PC-3 (cell line): Measurements from ENCODE around the gene MED13L. TPM values are rescaled to one million over a fixed set of nuclear protein-coding genes. Genes with fewer than 3 reads are reported as not detected.

Experiments
- ATAC-seq: fragments of 200-7000 bp; cut with Tn5 transposase; 2 replicates; pipeline ENCODE4 v1.9.1; 2020; ENCODE audit warnings: mild to moderate bottlenecking, moderate library complexity
- BruUV-seq: library from RNA; stranded (reverse); fragments of 400-500 nt; replicated peaks from 2 replicates; lab custom pipeline; 2021; lab: Mats Ljungman, UMichigan
- CTCF ChIA-PET: fragments of 300-600 bp; sonication (Branson Sonifier 250); formaldehyde crosslinking; loops from one replicate; lab custom pipeline; 2022; ENCODE audit warnings: antibody characterized with exemption; lab: Charles Lee
- POLR2A ChIA-PET: fragments of 300-600 bp; sonication (Branson Sonifier 250); formaldehyde crosslinking; loops from one replicate; lab custom pipeline; 2022; ENCODE audit warnings: antibody characterized with exemption; ENCODE audit not compliant: unreplicated experiment; lab: Charles Lee
- DNase-seq: peaks from one replicate; pipeline ENCODE4 v3.0.0-alpha.2; 2015
- H2AFZ ChIP-seq: fragments of 300-600 bp; sonication (generic); 2 replicates; pipeline ENCODE4 v1.6.0; 2016; ENCODE audit warnings: antibody characterized with exemption, low read length
- H3F3A ChIP-seq: fragments of 300-600 bp; sonication (generic); one replicate; pipeline ENCODE4 v1.6.0; 2017; ENCODE audit warnings: antibody characterized with exemption, low read length, control low read depth, mild to moderate bottlenecking; ENCODE audit not compliant: unreplicated experiment
- H3K27ac ChIP-seq: fragments of 300-600 bp; sonication (generic); 2 replicates; pipeline ENCODE4 v1.5.1; 2016; ENCODE audit warnings: mild to moderate bottlenecking, low read length
- H3K27me3 ChIP-seq: fragments of 300-600 bp; sonication (generic); 2 replicates; pipeline ENCODE4 v1.6.1; 2016; ENCODE audit warnings: low read length, mixed read lengths
- H3K36me3 ChIP-seq: fragments of 300-600 bp; sonication (generic); 2 replicates; pipeline ENCODE4 v1.6.1; 2016; ENCODE audit warnings: low read depth, mixed run types, low read length, mixed read lengths
- H3K4me1 ChIP-seq: fragments of 300-600 bp; sonication (generic); 2 replicates; pipeline ENCODE4 v1.5.1; 2016; ENCODE audit warnings: low read length; ENCODE audit not compliant: insufficient read depth
- H3K4me2 ChIP-seq: fragments of 300-600 bp; sonication (generic); 2 replicates; pipeline ENCODE4 v1.6.0; 2016; ENCODE audit warnings: low read length
- H3K4me3 ChIP-seq: fragments of 300-600 bp; sonication (generic); 2 replicates; pipeline ENCODE4 v1.5.1; 2016; ENCODE audit warnings: mild to moderate bottlenecking, low read length, mixed read lengths
- H3K79me2 ChIP-seq: fragments of 300-600 bp; sonication (generic); 2 replicates; pipeline ENCODE4 v1.6.1; 2017; ENCODE audit warnings: low read length, mixed read lengths
- H3K9ac ChIP-seq: fragments of 300-600 bp; sonication (generic); 2 replicates; pipeline ENCODE4 v1.6.0; 2016; ENCODE audit warnings: mild to moderate bottlenecking, low read length
- H3K9me2 ChIP-seq: fragments of 300-600 bp; sonication (generic); replicated peaks from 2 replicates; pipeline ENCODE4 v1.6.1; 2016; ENCODE audit warnings: mixed run types, low read length, mixed read lengths
- H3K9me3 ChIP-seq: fragments of 300-600 bp; sonication (generic); 2 replicates; pipeline ENCODE4 v1.6.1; 2016; ENCODE audit warnings: low read length, mixed read lengths
- H4K20me1 ChIP-seq: fragments of 300-600 bp; sonication (generic); 2 replicates; pipeline ENCODE4 v1.6.1; 2016; ENCODE audit warnings: low read length, mixed read lengths
- EZH2 ChIP-seq: fragments of 300-600 bp; sonication (generic); IDR thresholded peaks from one replicate; pipeline ENCODE4 v1.6.1; 2017; ENCODE audit warnings: antibody characterized with exemption, mild to moderate bottlenecking, low read length; ENCODE audit not compliant: unreplicated experiment
- EZH2phosphoT487 ChIP-seq: fragments of 300-600 bp; sonication (generic); IDR thresholded peaks from 2 replicates; pipeline ENCODE4 v1.6.1; 2018; ENCODE audit warnings: mild to moderate bottlenecking, antibody characterized with exemption, low read length, borderline replicate concordance
- intact Hi-C: fragments of 100-400 bp; cut with micrococcal nuclease; formaldehyde crosslinking; loops from 2 replicates; pipeline ENCODE4 v1.9.0; 2023
- total RNA-seq: library from RNA; depleted of rRNA; stranded (reverse); fragments of >200 nt; gene quantifications from 2 replicates; pipeline ENCODE4 v1.2.3, GENCODE V29; 2014
- TF ChIP-seq, protein P1 (sequence below): fragments of 300-600 bp; sonication (generic); conservative IDR thresholded peaks from 2 replicates; pipeline ENCODE4 v1.5.1; 2017; ENCODE audit warnings: antibody characterized with exemption, low read depth, mild to moderate bottlenecking, low read length

The MED13L gene
- total RNA-seq, 1 experiment from 2014 or later, result 61.2 TPM

DNA sequence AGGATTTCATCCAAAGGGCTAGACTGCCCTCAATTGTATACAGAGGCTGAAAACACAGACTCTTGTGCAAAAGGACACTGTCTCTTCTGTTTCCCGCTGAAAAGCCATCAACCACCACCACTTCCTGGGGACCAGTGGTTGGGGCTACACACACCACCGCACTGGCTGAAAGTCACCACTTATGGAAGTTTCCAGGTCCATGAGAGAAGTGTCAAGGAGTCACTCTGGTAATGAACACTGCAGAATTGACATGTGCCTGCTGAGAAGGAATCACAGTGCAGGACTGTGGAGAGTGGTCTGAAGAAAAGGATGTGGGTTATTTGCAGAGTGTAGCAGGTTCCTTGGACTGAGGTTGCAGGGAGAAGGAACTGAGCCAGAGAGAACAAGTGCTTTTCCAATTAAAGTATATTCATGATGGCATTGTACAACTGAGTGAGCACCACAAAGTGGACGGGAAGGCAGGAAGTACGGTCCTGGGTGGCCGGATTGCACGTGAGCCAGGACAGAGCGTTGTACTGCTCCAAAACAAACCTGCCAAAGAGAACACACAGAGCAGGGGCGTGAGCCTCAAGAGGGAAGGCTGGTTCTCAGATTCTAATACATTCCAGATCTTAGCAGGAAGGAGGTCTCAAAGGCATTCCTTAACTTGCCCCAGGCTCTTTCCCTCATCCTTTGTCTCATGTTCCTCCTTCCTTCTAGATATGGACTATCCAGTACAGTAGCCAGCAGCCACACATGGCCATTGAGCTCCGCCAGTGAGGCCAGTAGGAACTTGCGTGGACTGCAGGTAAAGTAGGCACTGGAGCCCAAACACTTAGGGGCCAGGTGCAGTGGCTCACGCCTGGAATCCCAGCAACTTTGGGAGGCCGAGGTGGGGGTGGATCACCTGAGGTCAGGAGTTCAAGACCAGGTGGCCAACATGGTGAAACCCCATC, 316.4 kb downstream of the MED13L start:
- no peak overlapping the region for H3K27ac ChIP-seq
- H3K9ac ChIP-seq, result no peak overlapping the region
- H3K36me3 ChIP-seq, result peaks cover 43% of the 10 kb centered on the region
- no peaks in the 10 kb centered on the region for H3F3A ChIP-seq
- DNase-seq, result no peak
- POLR2A ChIA-PET, result no interaction called here
- H3K4me3 ChIP-seq, result no peak overlapping the region
- no TSS peak for BruUV-seq
- H3K4me1 ChIP-seq, result 0 out of 2 replicates have a peak, but pooled peaks cover 5% of the 10 kb centered on the region
- no peaks in the 10 kb centered on the region for H3K9me2 ChIP-seq
- intact Hi-C loops, result no loop called here
- no peaks in the 10 kb centered on the region for H3K9me3 ChIP-seq
- H4K20me1 ChIP-seq, result no peaks in the 10 kb centered on the region
- TF ChIP-seq EZH2phosphoT487, result no peak
- TF ChIP-seq EZH2, result no peak
- TF ChIP-seq, protein P1, sequence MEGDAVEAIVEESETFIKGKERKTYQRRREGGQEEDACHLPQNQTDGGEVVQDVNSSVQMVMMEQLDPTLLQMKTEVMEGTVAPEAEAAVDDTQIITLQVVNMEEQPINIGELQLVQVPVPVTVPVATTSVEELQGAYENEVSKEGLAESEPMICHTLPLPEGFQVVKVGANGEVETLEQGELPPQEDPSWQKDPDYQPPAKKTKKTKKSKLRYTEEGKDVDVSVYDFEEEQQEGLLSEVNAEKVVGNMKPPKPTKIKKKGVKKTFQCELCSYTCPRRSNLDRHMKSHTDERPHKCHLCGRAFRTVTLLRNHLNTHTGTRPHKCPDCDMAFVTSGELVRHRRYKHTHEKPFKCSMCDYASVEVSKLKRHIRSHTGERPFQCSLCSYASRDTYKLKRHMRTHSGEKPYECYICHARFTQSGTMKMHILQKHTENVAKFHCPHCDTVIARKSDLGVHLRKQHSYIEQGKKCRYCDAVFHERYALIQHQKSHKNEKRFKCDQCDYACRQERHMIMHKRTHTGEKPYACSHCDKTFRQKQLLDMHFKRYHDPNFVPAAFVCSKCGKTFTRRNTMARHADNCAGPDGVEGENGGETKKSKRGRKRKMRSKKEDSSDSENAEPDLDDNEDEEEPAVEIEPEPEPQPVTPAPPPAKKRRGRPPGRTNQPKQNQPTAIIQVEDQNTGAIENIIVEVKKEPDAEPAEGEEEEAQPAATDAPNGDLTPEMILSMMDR, result no peak
- H3K27me3 ChIP-seq, result no peaks in the 10 kb centered on the region
- CTCF ChIA-PET, result no interaction called here
- H3K79me2 ChIP-seq, result no peaks in the 10 kb centered on the region
- no peak overlapping the region for H2AFZ ChIP-seq
- H3K4me2 ChIP-seq, result no peak overlapping the region
- no peak for ATAC-seq

DNA sequence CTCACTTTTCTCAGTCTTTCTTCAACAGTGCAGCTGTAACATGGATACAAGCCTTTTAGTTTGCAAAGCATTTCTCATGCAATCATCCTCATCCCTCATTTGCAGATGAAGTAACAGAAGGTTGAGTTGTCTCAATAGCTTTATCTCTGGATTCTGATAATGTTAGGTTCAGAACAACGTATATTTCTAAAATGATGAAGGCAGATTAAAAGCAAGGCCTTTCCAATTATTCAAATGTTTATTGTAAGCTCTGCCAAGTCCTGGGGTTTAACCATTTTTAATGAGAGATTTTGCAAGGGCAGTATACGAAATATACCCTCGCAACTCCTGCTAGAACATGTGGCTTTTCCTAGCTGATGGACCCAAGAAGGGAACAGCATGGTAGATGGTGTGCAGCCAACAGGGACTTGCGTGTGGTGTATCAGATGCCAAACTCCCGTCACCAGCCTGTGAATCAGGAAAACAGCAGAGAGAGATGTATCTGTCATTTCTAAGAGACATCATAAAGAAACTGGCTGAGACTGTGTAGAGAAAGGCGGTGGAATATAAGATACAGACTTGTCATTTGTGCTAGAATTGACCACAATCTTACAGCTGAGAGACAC, 319.7 kb downstream of the MED13L start:
- ChIA-PET CTCF (interaction anchor here (0.9 kb wide), 1 partner anchor 10 kb away, joined by 3 read pairs; no protein-coding TSS in a partner anchor), POLR2A (no interaction called here)

More for the DNA sequence above, 319.7 kb downstream of the MED13L start:
- Histone ChIP-seq H3K9me2 (no peaks in the 10 kb centered on the region), H3K4me3 (no peak overlapping the region), H3K27ac (no peak overlapping the region), H3K79me2 (no peaks in the 10 kb centered on the region), H3F3A (no peaks in the 10 kb centered on the region), H3K4me1 (no peaks in the 10 kb centered on the region), H3K9me3 (no peaks in the 10 kb centered on the region), H2AFZ (no peak overlapping the region), H3K4me2 (no peak overlapping the region), H3K9ac (no peak overlapping the region), H3K36me3 (peaks cover 23% of the 10 kb centered on the region), H4K20me1 (no peaks in the 10 kb centered on the region), H3K27me3 (no peaks in the 10 kb centered on the region)
- no peak for DNase-seq
- no peak for ATAC-seq
- no TSS peak for BruUV-seq
- TF ChIP-seq EZH2 (no peak), EZH2phosphoT487 (no peak)
- TF ChIP-seq, protein P1, result no peak
- intact Hi-C loops, result no loop called here
